HG02884 (cell line): ENCODE data around the gene PTCH1.

ENCODE experiments used
- ATAC-seq: cut with Tn5 transposase; IDR thresholded peaks from one replicate; pipeline ENCODE4 v1.9.1; 2021; ENCODE audit warnings: mild to moderate bottlenecking, moderate library complexity; ENCODE audit not compliant: unreplicated experiment

PTCH1 gene

GRCh38 chr9:95443301-95443700 lies 73.5 kb downstream of the PTCH1 start:
- no peak for ATAC-seq

DNA sequence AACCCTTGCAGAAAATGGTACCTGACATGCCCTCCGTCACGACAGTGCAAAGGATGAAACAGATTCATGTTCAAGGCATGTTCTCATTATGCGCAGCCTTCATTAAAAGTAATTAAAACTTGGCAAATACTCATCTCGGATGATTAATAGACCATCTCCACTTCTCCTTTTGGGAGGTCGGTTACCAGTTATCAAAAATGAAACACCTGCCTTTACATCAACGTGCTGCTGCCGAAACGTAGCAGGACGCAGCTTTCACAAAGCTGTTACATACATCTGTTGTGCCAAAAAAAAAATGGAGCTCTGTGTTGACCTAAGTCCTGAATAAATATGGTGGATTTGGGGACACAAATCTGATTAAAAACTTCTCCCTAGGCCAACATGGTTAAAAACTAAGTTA lies 75.7 kb downstream of the PTCH1 start:
- ATAC-seq = no peak

DNA sequence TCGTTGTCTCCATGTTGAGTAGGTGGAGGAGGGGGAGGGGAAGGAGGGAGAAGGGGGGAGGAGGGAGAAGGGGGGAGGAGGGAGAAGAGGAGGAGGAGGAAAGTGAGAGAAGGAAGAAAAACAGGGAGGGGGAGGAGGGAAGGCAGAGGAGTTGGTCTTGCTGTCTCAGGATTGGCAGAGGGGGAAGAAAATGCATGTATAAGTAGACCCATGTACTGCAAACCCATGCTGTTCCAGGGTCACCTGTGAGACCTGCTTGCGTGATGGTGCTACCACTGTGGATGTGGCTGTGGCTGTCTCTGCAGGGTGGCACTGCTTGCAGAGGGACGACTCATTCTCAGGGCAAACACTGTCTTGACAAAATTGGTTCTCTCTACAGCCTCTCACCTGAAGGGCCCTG lies 76.3 kb downstream of the PTCH1 start:
- ATAC-seq = no peak

GRCh38 chr9:95438561-95439357 lies 78.0 kb downstream of the PTCH1 start:
- no peak for ATAC-seq

DNA sequence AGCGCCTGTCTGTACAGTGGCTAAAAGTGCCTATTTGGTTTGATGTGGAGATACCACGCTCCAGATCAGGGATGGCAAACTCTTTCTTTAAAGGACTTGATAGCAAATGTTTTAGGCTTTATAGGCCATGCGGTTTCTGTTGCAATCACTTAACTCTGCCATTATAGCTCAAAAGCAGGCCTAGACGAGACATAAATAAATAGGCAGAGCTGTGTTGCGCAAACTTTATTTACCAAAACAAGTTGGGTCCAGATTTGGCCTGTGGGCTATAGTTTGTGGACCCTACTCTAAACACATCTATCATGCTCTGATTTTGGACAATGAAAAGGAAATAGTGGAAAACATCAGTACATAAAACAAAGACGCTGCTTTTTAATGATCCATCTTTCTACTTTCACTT lies 79.2 kb downstream of the PTCH1 start:
- no peak for ATAC-seq

GRCh38 chr9:95436416-95436815 lies 80.4 kb downstream of the PTCH1 start:
- ATAC-seq = no peak

GRCh38 chr9:95435074-95435728 lies 81.6 kb downstream of the PTCH1 start:
- no peak for ATAC-seq

DNA sequence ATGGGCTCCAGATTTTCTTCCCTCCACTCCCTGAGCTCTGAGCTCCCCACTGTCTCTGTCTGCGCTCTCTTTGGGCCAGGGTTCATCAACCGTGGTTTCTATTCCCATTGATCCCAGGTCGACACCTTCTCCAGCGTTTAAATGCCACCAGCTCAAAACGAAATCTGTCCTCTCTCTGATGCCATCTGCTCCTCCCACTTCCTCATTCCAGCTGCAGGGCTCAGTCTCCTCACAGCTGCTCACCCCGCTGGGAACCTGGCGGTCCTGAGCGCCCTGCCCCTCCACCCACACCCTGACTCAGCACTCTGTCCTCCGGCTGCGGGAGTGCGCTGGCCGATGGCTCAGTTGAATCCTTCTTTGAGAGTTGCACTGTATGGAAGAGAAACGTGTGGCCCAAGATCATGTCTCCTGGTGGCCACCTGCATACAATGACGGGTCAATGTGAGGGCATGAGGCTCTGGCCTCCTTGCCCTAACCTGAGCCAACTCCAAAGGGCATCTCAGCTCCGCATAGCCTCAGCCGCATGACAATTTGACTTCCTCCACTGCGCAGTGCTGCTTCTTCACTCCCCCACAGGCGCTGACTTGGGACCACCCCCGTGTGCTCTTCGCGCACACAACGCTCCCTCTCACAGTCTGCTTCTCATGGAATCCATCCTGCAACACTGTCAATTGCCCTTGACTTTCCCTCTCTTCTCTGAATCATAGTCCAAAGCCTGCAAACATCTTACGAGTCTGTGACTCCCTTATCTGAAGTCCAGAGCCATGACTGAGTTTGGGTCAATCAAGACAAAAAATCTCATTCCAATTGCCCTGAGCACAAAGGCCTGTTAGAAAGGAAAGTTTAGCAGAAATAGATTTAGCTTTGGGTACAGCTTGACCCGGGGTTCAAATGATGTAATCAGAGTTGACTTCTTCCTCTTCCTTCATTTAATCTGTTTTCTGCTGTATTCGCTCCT lies 82.4 kb downstream of the PTCH1 start:
- ATAC-seq = no peak

GRCh38 chr9:95433096-95433819 lies 83.5 kb downstream of the PTCH1 start:
- no peak for ATAC-seq

DNA sequence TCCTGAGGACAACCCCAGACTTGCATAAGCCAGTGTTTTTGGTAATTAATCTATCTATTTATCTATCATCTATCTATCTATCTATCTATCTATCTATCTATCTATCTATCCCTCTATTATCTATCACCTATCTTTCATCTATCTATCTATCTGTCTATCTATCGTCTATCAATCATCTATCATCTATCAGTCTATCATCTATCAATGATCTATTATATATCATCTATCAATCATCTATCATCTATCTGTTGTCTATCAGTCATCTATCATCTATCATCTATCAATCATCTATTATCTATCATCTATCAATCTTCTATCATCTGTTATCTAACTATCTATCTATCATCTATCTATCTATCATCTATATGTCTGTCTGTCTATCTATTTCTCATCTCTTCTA lies 85.5 kb downstream of the PTCH1 start:
- ATAC-seq = no peak

GRCh38 chr9:95429948-95430620 lies 86.7 kb downstream of the PTCH1 start:
- ATAC-seq = no peak

GRCh38 chr9:95429096-95429495 lies 87.7 kb downstream of the PTCH1 start:
- ATAC-seq = no peak

- ATAC-seq = no peak
Observed at GRCh38 chr9:95425910-95426551, 90.7 kb downstream of the PTCH1 start.

DNA sequence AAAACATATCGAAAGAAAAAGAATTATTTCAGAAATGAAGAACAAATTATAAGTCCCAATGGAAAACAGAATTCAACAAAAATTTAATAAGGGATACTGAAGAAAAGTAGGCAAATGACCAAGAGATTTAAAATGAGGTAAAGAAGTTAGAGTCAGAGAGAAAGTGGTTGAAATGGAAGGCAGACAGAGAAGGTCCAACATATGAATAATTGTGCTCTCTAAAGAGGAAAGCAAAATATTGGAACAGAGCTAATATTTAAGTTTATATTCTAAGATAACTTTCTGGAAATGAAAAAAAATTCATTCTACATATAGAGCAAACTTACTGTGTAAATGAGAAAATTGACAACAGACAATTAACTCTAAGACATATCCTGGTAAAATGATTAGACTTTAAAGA lies 94.1 kb downstream of the PTCH1 start:
- ATAC-seq = no peak

GRCh38 chr9:95420518-95420917 lies 96.3 kb downstream of the PTCH1 start:
- ATAC-seq = no peak

- ATAC-seq = no peak
Observed at GRCh38 chr9:95419444-95419843, 97.3 kb downstream of the PTCH1 start.

DNA sequence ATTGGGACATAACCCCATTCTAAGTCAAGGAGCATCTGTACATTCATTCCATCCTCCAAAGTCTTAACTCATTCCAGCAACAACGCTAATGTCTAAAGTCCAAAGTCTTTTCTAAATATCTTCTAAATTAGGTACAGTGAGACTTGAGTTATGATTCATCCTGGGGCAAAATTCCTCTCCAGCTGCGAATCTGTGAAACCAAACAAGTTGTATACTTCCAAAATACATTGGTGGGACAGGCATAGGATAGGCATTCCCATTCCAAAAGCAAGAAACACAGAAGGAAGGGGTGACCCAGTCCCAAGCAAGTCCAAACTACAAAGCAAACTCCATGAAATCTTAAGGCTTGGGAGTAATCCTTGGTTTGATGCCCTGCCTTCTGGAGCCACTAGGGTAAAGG lies 101.6 kb downstream of the PTCH1 start:
- no peak for ATAC-seq

DNA sequence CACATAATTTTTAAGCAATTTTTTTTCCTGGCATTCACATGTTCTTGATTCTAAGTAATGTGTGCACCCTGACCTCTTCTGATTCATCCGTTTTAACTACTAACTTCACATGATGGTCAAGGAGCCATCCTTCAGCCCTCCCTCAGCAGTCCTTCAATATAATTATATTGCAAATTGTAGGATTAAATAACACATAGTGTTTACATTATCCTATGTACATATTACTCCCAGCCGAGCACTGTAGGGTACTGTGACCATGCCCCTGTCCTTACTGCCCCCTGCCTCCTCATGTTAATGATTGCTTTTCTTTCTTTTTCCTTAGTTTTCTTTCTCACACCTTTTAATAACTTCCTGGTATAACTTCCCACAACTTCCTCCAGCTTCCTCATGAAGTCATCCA lies 103.0 kb downstream of the PTCH1 start:
- no peak for ATAC-seq

GRCh38 chr9:95411054-95411892 lies 105.5 kb downstream of the PTCH1 start:
- ATAC-seq = no peak
